Hepatocyte (in vitro differentiated cells): ENCODE measurements around the gene NTRK1. TPM values are rescaled to one million over a fixed set of nuclear protein-coding genes. Genes with fewer than 3 reads are reported as not detected.

ENCODE experiments used
- DNase-seq: peaks from one replicate; pipeline ENCODE4 v3.0.0-alpha.2; 2016; ENCODE audit warnings: low spot score
- H2AFZ ChIP-seq: fragments of 200-600 bp; sonication (generic); 2 replicates; pipeline ENCODE4 v1.6.0; 2016; ENCODE audit warnings: antibody characterized with exemption, mild to moderate bottlenecking
- H3K27ac ChIP-seq: fragments of 200-600 bp; sonication (generic); 2 replicates; pipeline ENCODE4 v1.5.1; 2016; ENCODE audit warnings: mild to moderate bottlenecking
- H3K27me3 ChIP-seq: fragments of 200-600 bp; sonication (generic); 2 replicates; pipeline ENCODE4 v1.6.1; 2016
- H3K36me3 ChIP-seq: fragments of 200-600 bp; sonication (generic); replicated peaks from 2 replicates; pipeline ENCODE4 v1.5.1; 2016; ENCODE audit warnings: low read depth; ENCODE audit not compliant: insufficient read depth
- H3K4me1 ChIP-seq: fragments of 200-600 bp; sonication (generic); 2 replicates; pipeline ENCODE4 v1.5.1; 2016; ENCODE audit warnings: mild to moderate bottlenecking, moderate library complexity; ENCODE audit not compliant: insufficient read depth
- H3K4me2 ChIP-seq: fragments of 200-600 bp; sonication (generic); 2 replicates; pipeline ENCODE4 v1.6.0; 2016
- H3K4me3 ChIP-seq: fragments of 200-600 bp; sonication (generic); 2 replicates; pipeline ENCODE4 v1.5.1; 2016; ENCODE audit warnings: mild to moderate bottlenecking
- H3K79me2 ChIP-seq: fragments of 200-600 bp; sonication (generic); 2 replicates; pipeline ENCODE4 v1.6.0; 2017; ENCODE audit warnings: mild to moderate bottlenecking
- H3K9me2 ChIP-seq: fragments of 200-600 bp; sonication (generic); replicated peaks from 2 replicates; pipeline ENCODE4 v1.6.0; 2017; ENCODE audit warnings: mild to moderate bottlenecking; ENCODE audit not compliant: insufficient read depth
- H3K9me3 ChIP-seq: fragments of 200-600 bp; sonication (generic); 2 replicates; pipeline ENCODE4 v1.5.1; 2016; ENCODE audit warnings: low read depth, mild to moderate bottlenecking
- H4K20me1 ChIP-seq: fragments of 200-600 bp; sonication (generic); 2 replicates; pipeline ENCODE4 v1.6.0; 2016; ENCODE audit warnings: mild to moderate bottlenecking; ENCODE audit not compliant: insufficient read depth, poor library complexity, severe bottlenecking
- CTCF ChIP-seq: fragments of 200-600 bp; sonication (generic); IDR thresholded peaks from 2 replicates; pipeline ENCODE4 v1.5.1; 2016; ENCODE audit warnings: antibody characterized with exemption, mild to moderate bottlenecking; ENCODE audit not compliant: poor library complexity
- EZH2 ChIP-seq: fragments of 200-600 bp; sonication (generic); IDR thresholded peaks from 2 replicates; pipeline ENCODE4 v1.6.1; 2016; ENCODE audit warnings: antibody characterized with exemption, mild to moderate bottlenecking, borderline replicate concordance
- EZH2phosphoT487 ChIP-seq: fragments of 200-600 bp; sonication (generic); IDR thresholded peaks from one replicate; pipeline ENCODE4 v1.6.1; 2018; ENCODE audit warnings: antibody characterized with exemption, mild to moderate bottlenecking, low read depth, moderate library complexity; ENCODE audit not compliant: unreplicated experiment, severe bottlenecking
- WGBS: methylation state at CpG from one replicate; pipeline ENCODE4 v1.1.6; 2016; ENCODE audit warnings: low lambda C conversion rate; ENCODE audit errors: missing lambda C conversion rate; 5-methylcytosine and 5-hydroxymethylcytosine counted together
- polyA plus RNA-seq: library from polyadenylated mRNA; unstranded; fragments of >200 nt; fragmentation: Nextera tagmentation; extraction: Ambion mirVana; gene quantifications from 2 replicates; pipeline ENCODE4 v1.2.1, GENCODE V29; 2016
- total RNA-seq: library from RNA; depleted of rRNA; stranded (reverse); fragments of >200 nt; gene quantifications from 2 replicates; pipeline ENCODE4 v1.2.3, GENCODE V29; 2014

Gene NTRK1
- total and polyA plus RNA-seq, 2 experiments from 2014 or later, result 0.13 TPM; not detected in 1

- no peaks in the 10 kb centered on the region for H3K36me3 ChIP-seq
- H3K9me3 ChIP-seq, result no peaks in the 10 kb centered on the region
- 56% methylated on average over 3 of the region's 3 CpGs for WGBS
- TF ChIP-seq EZH2phosphoT487, result no peak
- TF ChIP-seq EZH2, result no peak
- no peak for TF ChIP-seq CTCF
- H3K4me1 ChIP-seq, result peaks cover 11% of the 10 kb centered on the region
- DNase-seq, result no peak
- H3K4me3 ChIP-seq, result no peak overlapping the region
- no peaks in the 10 kb centered on the region for H4K20me1 ChIP-seq
- H2AFZ ChIP-seq, result no peak overlapping the region
- no peak overlapping the region for H3K4me2 ChIP-seq
- no peaks in the 10 kb centered on the region for H3K9me2 ChIP-seq
- peaks cover 47% of the 10 kb centered on the region for H3K27me3 ChIP-seq
- H3K27ac ChIP-seq, result no peak overlapping the region
- no peaks in the 10 kb centered on the region for H3K79me2 ChIP-seq
These were observed 6.0 kb upstream of the NTRK1 start for GRCh38 chr1:156854634-156855033.

GRCh38 chr1:156856282-156856785, 4.3 kb upstream of the NTRK1 start:
- Histone ChIP-seq H3K4me3 (no peak overlapping the region), H3K27ac (no peak overlapping the region), H3K4me1 (peaks cover 26% of the 10 kb centered on the region), H2AFZ (no peak overlapping the region), H4K20me1 (no peaks in the 10 kb centered on the region), H3K27me3 (peaks cover 58% of the 10 kb centered on the region), H3K36me3 (no peaks in the 10 kb centered on the region), H3K9me2 (no peaks in the 10 kb centered on the region), H3K4me2 (no peak overlapping the region), H3K9me3 (no peaks in the 10 kb centered on the region), H3K79me2 (no peaks in the 10 kb centered on the region)
- WGBS, result 72% methylated on average over 3 of the region's 3 CpGs
- DNase-seq, result no peak
- TF ChIP-seq EZH2phosphoT487 (no peak), EZH2 (no peak), CTCF (no peak)

- Histone ChIP-seq H3K9me3 (no peaks in the 10 kb centered on the region), H4K20me1 (no peaks in the 10 kb centered on the region), H3K4me3 (no peak overlapping the region), H2AFZ (no peak overlapping the region), H3K27me3 (peaks cover 70% of the 10 kb centered on the region), H3K36me3 (no peaks in the 10 kb centered on the region), H3K4me2 (no peak overlapping the region), H3K27ac (no peak overlapping the region), H3K4me1 (peaks cover 26% of the 10 kb centered on the region), H3K9me2 (no peaks in the 10 kb centered on the region), H3K79me2 (no peaks in the 10 kb centered on the region)
- DNase-seq, result no peak
- no peak for TF ChIP-seq CTCF
- TF ChIP-seq EZH2, result no peak
- no peak for TF ChIP-seq EZH2phosphoT487
- 85% methylated on average over 3 of the region's 3 CpGs for WGBS
These were observed 3.1 kb upstream of the NTRK1 start for GRCh38 chr1:156857532-156857931.

- Histone ChIP-seq H3K4me1 (peaks cover 26% of the 10 kb centered on the region), H3K27ac (no peak overlapping the region), H3K79me2 (no peaks in the 10 kb centered on the region), H3K4me3 (no peak overlapping the region), H3K9me3 (no peaks in the 10 kb centered on the region), H3K27me3 (peaks cover 73% of the 10 kb centered on the region), H3K4me2 (peak overlapping the region; percentile 89), H4K20me1 (no peaks in the 10 kb centered on the region), H3K36me3 (no peaks in the 10 kb centered on the region), H2AFZ (no peak overlapping the region), H3K9me2 (no peaks in the 10 kb centered on the region)
- DNase-seq, result no peak
- WGBS, result 16% methylated on average over 5 of the region's 5 CpGs
- no peak for TF ChIP-seq CTCF
- no peak for TF ChIP-seq EZH2
- TF ChIP-seq EZH2phosphoT487, result no peak
These were observed 2.1 kb upstream of the NTRK1 start for GRCh38 chr1:156858555-156858956.
